Gastrocnemius medialis (tissue), 4 donors: ENCODE data around the gene ARL14EP. TPM values are rescaled to one million over a fixed set of nuclear protein-coding genes. Genes with fewer than 3 reads are reported as not detected.

Experiments used
- ATAC-seq, 2 donors: fragments of 150-250 bp; one replicate each; pipeline ENCODE4 v1.9.1; 2016
- DNase-seq, 2 donors: peaks; one replicate each; pipeline ENCODE4 v3.0.0-alpha.2; 2019
- H3K27ac ChIP-seq, 4 donors: fragments of 200-600 bp; sonication (generic); 1 replicate in 1 of 4; 2 replicates in 3 of 4; pipeline ENCODE4 v1.5.1; 2016 to 2018; ENCODE audit warnings: mild to moderate bottlenecking in 2 of 4, moderate library complexity in 1 of 4
- H3K27me3 ChIP-seq, 3 donors: fragments of 200-600 bp; sonication (generic) in 2 of 3; 1 replicate in 1 of 3; 2 replicates in 2 of 3; pipeline versions ENCODE4 v1.5.1 to v1.6.0; 2016 to 2019; ENCODE audit warnings: mild to moderate bottlenecking in 1 of 3, moderate library complexity in 1 of 3
- H3K36me3 ChIP-seq, 2 donors: fragments of 200-600 bp; sonication (generic) in 1 of 2; one replicate each; pipeline ENCODE4 v1.5.1; 2017 to 2018
- H3K4me1 ChIP-seq, 2 donors: fragments of 200-600 bp; sonication (generic) in 1 of 2; one replicate each; pipeline ENCODE4 v1.5.1; 2016 to 2017; ENCODE audit warnings: mild to moderate bottlenecking in 2 of 2
- H3K4me3 ChIP-seq, 4 donors: fragments of 200-600 bp; sonication (generic) in 3 of 4; 1 replicate in 1 of 4; 2 replicates in 3 of 4; pipeline ENCODE4 v1.5.1; 2016 to 2019; ENCODE audit warnings: mild to moderate bottlenecking in 2 of 4
- H3K9me3 ChIP-seq, 3 donors: fragments of 200-600 bp; sonication (generic) in 2 of 3; 1 replicate in 1 of 3; 2 replicates in 2 of 3; pipeline ENCODE4 v1.5.1; 2016 to 2019
- POLR2A ChIP-seq, 2 donors: fragments of 450-650 bp; IDR thresholded peaks; one replicate each; pipeline ENCODE4 v1.6.1; 2017; ENCODE audit warnings: antibody characterized with exemption in 2 of 2, mild to moderate bottlenecking in 2 of 2, moderate library complexity in 2 of 2
- in situ Hi-C, 4 donors: fragments of 200-750 bp; cut with MboI; loops; one replicate each; pipeline versions ENCODE4 v1.15.0 to v1.8.0; 2017; ENCODE audit warnings: low sequenced_read_pairs in 4 of 4
- intact Hi-C: fragments of 100-400 bp; cut with DNase I; formaldehyde crosslinking; loops from one replicate; pipeline ENCODE4 v1.15.1; 2023; ENCODE audit warnings: low total_unique reads
- total RNA-seq, 4 donors: library from RNA; depleted of rRNA; stranded (reverse); fragments of >200 nt; gene quantifications; one replicate each; pipeline versions ENCODE4 v1.1.0 to v1.2.3, GENCODE V29; 2016
- TF ChIP-seq, protein P1 (sequence below), 5 experiments: fragments of 450-650 bp in 3 of 5; fragments of 200-600 bp in 2 of 5; sonication (generic) in 2 of 5; IDR thresholded peaks in 4 of 5; conservative IDR thresholded peaks in 1 of 5; 1 replicate in 4 of 5; 2 replicates in 1 of 5; pipeline ENCODE4 v1.5.1; 2016 to 2019; ENCODE audit warnings: antibody characterized with exemption in 5 of 5, mild to moderate bottlenecking in 3 of 5, moderate library complexity in 3 of 5

The ARL14EP gene
- total RNA-seq, 4 donors from 2014 or later: 10.3 to 26.1 (median 14.1) TPM

DNA sequence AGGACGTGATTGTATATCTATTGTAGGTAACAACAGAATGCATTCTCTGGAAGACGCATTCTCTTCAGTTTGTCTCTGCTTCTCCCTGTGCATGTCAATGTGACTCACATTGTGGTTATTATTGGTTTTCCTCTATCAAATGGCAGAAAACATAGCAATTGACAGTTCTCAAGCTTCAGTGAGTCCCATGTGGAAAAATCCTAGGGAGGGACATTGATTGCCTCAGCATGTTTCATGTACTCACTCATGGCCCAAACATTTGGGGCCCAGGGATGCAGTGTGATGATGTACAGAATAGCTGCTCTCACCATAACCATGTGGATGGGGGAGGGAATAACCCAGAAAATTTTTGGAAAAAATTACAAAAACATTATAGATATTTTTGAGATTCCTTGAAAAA, 9.3 kb upstream of the ARL14EP start:
- in situ Hi-C loops: no loop called here
- H3K4me1 ChIP-seq: no peaks in the 10 kb centered on the region
- no peak for ATAC-seq
- no peaks in the 10 kb centered on the region for H3K9me3 ChIP-seq
- DNase-seq: no peak
- no peak for TF ChIP-seq POLR2A (IDR thresholded peaks at IDR 0.05)
- TF ChIP-seq, protein P1, sequence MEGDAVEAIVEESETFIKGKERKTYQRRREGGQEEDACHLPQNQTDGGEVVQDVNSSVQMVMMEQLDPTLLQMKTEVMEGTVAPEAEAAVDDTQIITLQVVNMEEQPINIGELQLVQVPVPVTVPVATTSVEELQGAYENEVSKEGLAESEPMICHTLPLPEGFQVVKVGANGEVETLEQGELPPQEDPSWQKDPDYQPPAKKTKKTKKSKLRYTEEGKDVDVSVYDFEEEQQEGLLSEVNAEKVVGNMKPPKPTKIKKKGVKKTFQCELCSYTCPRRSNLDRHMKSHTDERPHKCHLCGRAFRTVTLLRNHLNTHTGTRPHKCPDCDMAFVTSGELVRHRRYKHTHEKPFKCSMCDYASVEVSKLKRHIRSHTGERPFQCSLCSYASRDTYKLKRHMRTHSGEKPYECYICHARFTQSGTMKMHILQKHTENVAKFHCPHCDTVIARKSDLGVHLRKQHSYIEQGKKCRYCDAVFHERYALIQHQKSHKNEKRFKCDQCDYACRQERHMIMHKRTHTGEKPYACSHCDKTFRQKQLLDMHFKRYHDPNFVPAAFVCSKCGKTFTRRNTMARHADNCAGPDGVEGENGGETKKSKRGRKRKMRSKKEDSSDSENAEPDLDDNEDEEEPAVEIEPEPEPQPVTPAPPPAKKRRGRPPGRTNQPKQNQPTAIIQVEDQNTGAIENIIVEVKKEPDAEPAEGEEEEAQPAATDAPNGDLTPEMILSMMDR (IDR thresholded peaks at IDR 0.05 in 4 of 5, conservative IDR thresholded peaks at IDR 0.05 in 1 of 5): no peak
- H3K36me3 ChIP-seq: no peaks in the 10 kb centered on the region
- H3K27me3 ChIP-seq: no peaks in the 10 kb centered on the region
- H3K27ac ChIP-seq: no peak overlapping the region
- intact Hi-C loops: no loop called here
- H3K4me3 ChIP-seq: no peak overlapping the region

DNA sequence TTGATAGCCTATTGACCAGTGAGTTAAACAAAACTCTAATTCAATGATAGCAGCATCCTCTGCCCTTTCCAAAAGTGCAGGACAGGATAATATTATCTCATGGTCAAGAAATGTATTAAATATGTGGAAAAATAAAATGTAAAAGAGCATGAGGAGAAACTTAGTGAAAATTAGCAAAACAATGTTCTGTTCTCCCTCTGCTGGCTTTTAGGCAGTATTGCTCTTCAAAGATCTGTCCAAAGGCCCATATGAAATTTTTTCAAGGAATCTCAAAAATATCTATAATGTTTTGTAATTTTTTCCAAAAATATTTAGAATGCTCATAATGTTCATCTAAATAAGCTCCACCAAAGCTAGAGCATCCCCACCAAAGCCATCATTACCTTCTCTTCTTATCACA, 8.3 kb upstream of the ARL14EP start:
- ATAC-seq (no peak), DNase-seq (no peak)
- Histone ChIP-seq H3K27ac (no peak overlapping the region), H3K27me3 (no peaks in the 10 kb centered on the region), H3K36me3 (no peaks in the 10 kb centered on the region), H3K4me1 (no peaks in the 10 kb centered on the region), H3K4me3 (no peak overlapping the region), H3K9me3 (no peaks in the 10 kb centered on the region)
- in situ Hi-C loops (no loop called here), intact Hi-C loops (no loop called here)
- no peak for TF ChIP-seq POLR2A (IDR thresholded peaks at IDR 0.05)
- TF ChIP-seq, protein P1 (IDR thresholded peaks at IDR 0.05 in 4 of 5, conservative IDR thresholded peaks at IDR 0.05 in 1 of 5): no peak

DNA sequence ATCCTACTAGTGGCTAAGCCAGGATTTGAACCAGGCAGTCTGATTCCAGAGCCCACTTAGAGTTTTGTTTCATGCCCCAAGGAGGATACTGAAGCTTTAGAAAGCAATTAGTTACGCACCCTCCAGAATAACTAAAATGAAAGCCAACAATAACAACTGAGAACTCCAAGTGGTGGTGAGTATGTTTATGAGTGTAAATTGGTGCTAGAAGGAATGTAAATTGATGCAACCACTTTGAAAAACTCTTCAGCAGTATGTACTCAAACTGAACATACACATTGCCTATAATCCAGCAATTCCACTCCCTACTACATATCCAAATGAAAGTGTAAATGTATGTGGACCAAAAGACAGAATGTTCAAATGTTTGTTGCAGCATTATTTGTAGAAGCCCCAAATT, 6.7 kb upstream of the ARL14EP start:
- in situ Hi-C loops (no loop called here), intact Hi-C loops (no loop called here)
- Histone ChIP-seq H3K4me3 (no peak overlapping the region), H3K4me1 (no peaks in the 10 kb centered on the region), H3K9me3 (no peaks in the 10 kb centered on the region), H3K27ac (no peak overlapping the region), H3K27me3 (no peaks in the 10 kb centered on the region), H3K36me3 (no peaks in the 10 kb centered on the region)
- ATAC-seq (no peak), DNase-seq (no peak)
- TF ChIP-seq, protein P1 (IDR thresholded peaks at IDR 0.05 in 4 of 5, conservative IDR thresholded peaks at IDR 0.05 in 1 of 5): no peak
- TF ChIP-seq POLR2A (IDR thresholded peaks at IDR 0.05): no peak

DNA sequence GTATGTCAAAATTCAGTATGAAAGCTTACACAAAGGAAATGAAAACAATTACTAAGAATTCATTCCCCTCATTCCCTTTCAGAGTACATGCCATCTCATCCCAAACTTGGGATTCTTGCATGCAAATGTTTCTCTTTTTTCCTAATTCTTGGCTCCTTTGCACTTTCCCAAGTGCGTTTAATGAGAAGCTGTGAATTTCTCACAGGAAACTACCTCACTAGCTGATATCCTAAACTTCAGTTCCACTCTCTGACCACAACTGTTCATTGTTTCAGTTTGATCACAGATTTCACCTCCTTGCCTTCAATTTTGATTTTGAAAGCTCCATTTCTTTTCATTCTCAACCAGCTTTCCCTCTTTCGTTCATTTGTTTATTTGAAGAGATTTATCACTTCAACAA, 5.9 kb upstream of the ARL14EP start:
- Histone ChIP-seq H3K27me3 (no peaks in the 10 kb centered on the region), H3K27ac (no peak overlapping the region), H3K9me3 (no peaks in the 10 kb centered on the region), H3K4me1 (no peaks in the 10 kb centered on the region), H3K4me3 (no peak overlapping the region), H3K36me3 (no peaks in the 10 kb centered on the region)
- ATAC-seq: no peak
- no peak for DNase-seq
- intact Hi-C loops (no loop called here), in situ Hi-C loops (no loop called here)
- TF ChIP-seq, protein P1 (IDR thresholded peaks at IDR 0.05 in 4 of 5, conservative IDR thresholded peaks at IDR 0.05 in 1 of 5): no peak
- TF ChIP-seq POLR2A (IDR thresholded peaks at IDR 0.05): no peak

DNA sequence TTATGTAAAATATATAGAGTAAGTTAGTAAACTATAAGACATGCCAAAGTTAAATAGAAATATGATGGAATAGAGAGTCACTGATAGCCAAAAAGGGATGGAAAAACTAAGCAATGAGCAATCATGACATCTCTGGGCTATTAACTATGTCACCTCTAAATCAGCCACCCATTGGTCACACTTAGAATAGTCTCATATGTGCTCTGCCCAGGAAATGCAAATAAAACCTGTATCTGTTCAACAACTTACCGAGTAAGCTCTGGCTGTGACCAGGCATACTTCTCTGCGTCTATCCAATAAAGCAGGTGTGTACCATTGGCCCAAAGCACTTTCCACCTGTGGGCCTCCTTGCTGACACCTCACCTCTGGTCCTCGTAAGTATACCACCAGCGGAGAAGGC, 1.6 kb upstream of the ARL14EP start:
- Histone ChIP-seq H3K27me3 (no peaks in the 10 kb centered on the region), H3K4me3 (no peak overlapping the region), H3K27ac (no peak overlapping the region), H3K36me3 (no peaks in the 10 kb centered on the region), H3K4me1 (peaks cover 27 to 28% of the 10 kb centered on the region in 2 donors), H3K9me3 (no peaks in the 10 kb centered on the region)
- DNase-seq (no peak), ATAC-seq (no peak)
- in situ Hi-C loops: no loop called here
- TF ChIP-seq POLR2A (IDR thresholded peaks at IDR 0.05): no peak
- TF ChIP-seq, protein P1 (IDR thresholded peaks at IDR 0.05 in 4 of 5, conservative IDR thresholded peaks at IDR 0.05 in 1 of 5): no peak
- intact Hi-C loops: loop anchor here (5.0 kb wide), 1 partner anchor 261 kb away; no protein-coding TSS in a partner anchor
